Smooth muscle cell (in vitro differentiated cells): ENCODE measurements around the gene TTC31. TPM values are rescaled to one million over a fixed set of nuclear protein-coding genes. Genes with fewer than 3 reads are reported as not detected.

Experiments used
- DNase-seq: peaks from one replicate; lab custom pipeline; 2025; ENCODE audit not compliant: unreplicated experiment; lab: John Stamatoyannopoulos, UW
- H2AFZ ChIP-seq: fragments of 200-600 bp; sonication (generic); 2 replicates; pipeline ENCODE4 v1.6.0; 2016; ENCODE audit warnings: antibody characterized with exemption, low read depth, mild to moderate bottlenecking
- H3F3A ChIP-seq: fragments of 200-600 bp; sonication (generic); 2 replicates; pipeline ENCODE4 v1.6.0; 2017; ENCODE audit warnings: antibody characterized with exemption, low read depth
- H3K27ac ChIP-seq: fragments of 200-600 bp; sonication (generic); 2 replicates; pipeline ENCODE4 v1.5.1; 2016; ENCODE audit warnings: low read depth, mild to moderate bottlenecking
- H3K27me3 ChIP-seq: fragments of 200-600 bp; sonication (generic); 2 replicates; pipeline ENCODE4 v1.6.1; 2016; ENCODE audit warnings: low read depth, mild to moderate bottlenecking
- H3K36me3 ChIP-seq: fragments of 200-600 bp; sonication (generic); 2 replicates; pipeline ENCODE4 v1.5.1; 2016; ENCODE audit warnings: low read depth
- H3K4me1 ChIP-seq: fragments of 200-600 bp; sonication (generic); 2 replicates; pipeline ENCODE4 v1.5.1; 2016; ENCODE audit warnings: low read depth
- H3K4me2 ChIP-seq: fragments of 200-600 bp; sonication (generic); 2 replicates; pipeline ENCODE4 v1.6.0; 2016; ENCODE audit warnings: mild to moderate bottlenecking
- H3K4me3 ChIP-seq: fragments of 200-600 bp; sonication (generic); 2 replicates; pipeline ENCODE4 v1.5.1; 2016; ENCODE audit warnings: mild to moderate bottlenecking
- H3K79me2 ChIP-seq: fragments of 200-600 bp; sonication (generic); 2 replicates; pipeline ENCODE4 v1.6.0; 2016; ENCODE audit warnings: low read depth, mild to moderate bottlenecking
- H3K9ac ChIP-seq: fragments of 200-600 bp; sonication (generic); 2 replicates; pipeline ENCODE4 v1.6.0; 2016; ENCODE audit warnings: low read depth
- H3K9me3 ChIP-seq: fragments of 200-600 bp; sonication (generic); replicated peaks from 2 replicates; pipeline ENCODE4 v1.5.1; 2016; ENCODE audit warnings: low read depth
- H4K20me1 ChIP-seq: fragments of 200-600 bp; sonication (generic); 2 replicates; pipeline ENCODE4 v1.6.0; 2016; ENCODE audit warnings: low read depth
- CTCF ChIP-seq: fragments of 200-600 bp; sonication (generic); IDR thresholded peaks from 2 replicates; pipeline ENCODE4 v1.5.1; 2017; ENCODE audit warnings: borderline replicate concordance, mild to moderate bottlenecking, antibody characterized with exemption; ENCODE audit not compliant: insufficient read depth, poor library complexity, severe bottlenecking
- WGBS: methylation state at CpG from one replicate; pipeline ENCODE4 v1.1.7; 2016; ENCODE audit warnings: low lambda C conversion rate; 5-methylcytosine and 5-hydroxymethylcytosine counted together
- polyA plus RNA-seq: library from polyadenylated mRNA; unstranded; fragments of >200 nt; fragmentation: Nextera tagmentation; extraction: Ambion mirVana; gene quantifications from 2 replicates; pipeline ENCODE4 v1.2.1, GENCODE V29; 2016
- total RNA-seq: library from RNA; depleted of rRNA; stranded (reverse); fragments of >200 nt; gene quantifications from 2 replicates; pipeline ENCODE4 v1.2.3, GENCODE V29; 2014

The TTC31 gene
- total and polyA plus RNA-seq, 2 experiments from 2014 or later, result 17.3 to 23.3 TPM

DNA sequence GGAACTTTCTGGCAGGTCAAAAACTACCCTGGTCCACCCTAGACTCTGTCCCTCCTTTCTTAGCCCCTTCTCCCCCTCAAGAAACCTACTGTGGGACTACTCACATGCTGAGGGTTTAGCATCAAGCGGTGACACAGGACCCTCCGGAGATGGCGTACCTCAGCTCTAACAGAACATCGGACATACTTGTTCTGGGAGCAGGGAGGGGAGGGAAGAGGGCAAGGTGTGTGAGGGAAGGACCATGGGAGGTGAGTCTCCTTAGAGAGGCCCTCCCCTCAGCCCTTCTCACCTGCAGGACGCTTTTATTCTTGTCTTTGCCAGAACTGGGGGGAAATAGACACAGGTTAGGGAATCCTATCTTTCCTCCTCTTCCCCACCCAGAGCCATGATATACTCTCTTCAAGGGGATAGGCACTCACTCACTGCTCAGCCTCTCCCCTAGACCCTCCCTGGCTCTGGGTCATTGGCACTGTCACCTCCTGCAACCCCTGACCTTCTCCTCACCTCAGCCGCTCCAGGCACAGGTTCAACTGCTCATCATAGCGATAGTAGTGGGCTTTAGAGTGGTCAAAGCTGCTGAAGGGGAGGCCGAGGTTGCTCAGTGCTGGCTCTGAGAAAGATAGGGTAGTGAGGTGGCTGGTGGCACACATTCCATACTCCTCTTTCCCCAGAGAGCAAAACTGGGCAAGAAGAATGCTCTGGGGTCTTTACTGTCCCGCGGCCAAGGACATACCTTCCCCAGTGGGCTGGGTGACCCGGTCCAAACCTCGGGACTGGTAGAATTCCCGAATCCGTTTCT, 22.8 kb downstream of the TTC31 start:
- Histone ChIP-seq H3K36me3 (no peaks in the 10 kb centered on the region), H3K4me2 (peak overlapping the region; percentile 94), H4K20me1 (peaks cover 4% of the 10 kb centered on the region), H3K27ac (peak overlapping the region; percentile 96), H3K4me1 (peaks cover 21% of the 10 kb centered on the region), H3F3A (peaks cover 10% of the 10 kb centered on the region), H3K9me3 (no peaks in the 10 kb centered on the region), H3K79me2 (peaks cover 22% of the 10 kb centered on the region), H3K27me3 (peaks cover 21% of the 10 kb centered on the region), H2AFZ (no peak overlapping the region), H3K4me3 (peak overlapping the region; percentile 86), H3K9ac (peak overlapping the region; percentile 14)
- no peak for TF ChIP-seq CTCF
- 93% methylated on average over 14 of the region's 14 CpGs for WGBS
- DNase-seq, result no peak

- H3K27ac ChIP-seq, result peak within 1 kb of the TSS; percentile 96
- TF ChIP-seq CTCF, result peak; percentile 26
- WGBS, result 2% methylated on average over 54 of the region's 56 CpGs
- peaks cover 15% of the 10 kb centered on the region for H3K4me1 ChIP-seq
- H3K4me2 ChIP-seq, result peak within 1 kb of the TSS; percentile 94
- peaks cover 10% of the 10 kb centered on the region for H3F3A ChIP-seq
- H4K20me1 ChIP-seq, result peaks cover 4% of the 10 kb centered on the region
- H3K9ac ChIP-seq, result peak within 1 kb of the TSS; percentile 96
- H2AFZ ChIP-seq, result peak within 1 kb of the TSS; percentile 90
- H3K4me3 ChIP-seq, result peak within 1 kb of the TSS; percentile 86
- peak; percentile 99 for DNase-seq
- no peaks in the 10 kb centered on the region for H3K36me3 ChIP-seq
- no peaks in the 10 kb centered on the region for H3K9me3 ChIP-seq
- H3K79me2 ChIP-seq, result peaks cover 22% of the 10 kb centered on the region
- H3K27me3 ChIP-seq, result peaks cover 28% of the 10 kb centered on the region
Observed at GRCh38 chr2:74507145-74507925, 24.5 kb downstream of the TTC31 start, which contains the start of gene PCGF1. TSS of gene PCGF1 (minus strand) at chr2:74507695. CDS start at chr2:74507668, 27 bp downstream.

GRCh38 chr2:74507926-74508520, 25.1 kb downstream of the TTC31 start:
- WGBS, result 2% methylated on average over 38 of the region's 38 CpGs
- DNase-seq, result no peak

More at GRCh38 chr2:74507926-74508520, 25.1 kb downstream of the TTC31 start:
- Histone ChIP-seq H3K9ac (peak overlapping the region; percentile 96), H2AFZ (peak overlapping the region; percentile 90), H3K36me3 (no peaks in the 10 kb centered on the region), H3K79me2 (peaks cover 22% of the 10 kb centered on the region), H3K27ac (peak overlapping the region; percentile 96), H3F3A (peaks cover 10% of the 10 kb centered on the region), H3K27me3 (peaks cover 35% of the 10 kb centered on the region), H3K9me3 (no peaks in the 10 kb centered on the region), H3K4me1 (peaks cover 15% of the 10 kb centered on the region), H4K20me1 (peaks cover 4% of the 10 kb centered on the region), H3K4me2 (peak overlapping the region; percentile 94), H3K4me3 (peak overlapping the region; percentile 86)
- no peak for TF ChIP-seq CTCF
